Astrocyte (in vitro differentiated cells and primary cell): ENCODE measurements around the gene RAB3GAP2. TPM values are rescaled to one million over a fixed set of nuclear protein-coding genes. Genes with fewer than 3 reads are reported as not detected.

Experiments
- DNase-seq: peaks from one replicate; pipeline ENCODE4 v3.0.0-alpha.2; 2010; ENCODE audit warnings: low read depth
- FAIRE-seq: peaks from 2 replicates; lab custom pipeline; 2011; peaks lifted over from hg19 to GRCh38; lab: Jason Lieb, UNC
- H2AFZ ChIP-seq: 2 replicates; pipeline ENCODE4 v1.6.0; 2012; ENCODE audit warnings: low read depth, low read length, inconsistent platforms
- H3K27ac ChIP-seq: 2 replicates; pipeline ENCODE4 v1.5.1; 2011; ENCODE audit warnings: low read depth, low read length, inconsistent platforms
- H3K27me3 ChIP-seq: 2 replicates; pipeline ENCODE4 v1.6.0; 2011; ENCODE audit warnings: low read length, inconsistent platforms; ENCODE audit not compliant: insufficient read depth
- H3K36me3 ChIP-seq: 2 replicates; pipeline ENCODE4 v1.5.1; 2011; ENCODE audit warnings: low read length, inconsistent platforms; ENCODE audit not compliant: insufficient read depth
- H3K4me1 ChIP-seq: 2 replicates; pipeline ENCODE4 v1.5.1; 2011; ENCODE audit warnings: low read length, inconsistent platforms; ENCODE audit not compliant: insufficient read depth
- H3K4me2 ChIP-seq: 2 replicates; pipeline ENCODE4 v1.6.0; 2012; ENCODE audit warnings: low read length, inconsistent platforms
- H3K4me3 ChIP-seq: 2 replicates; pipeline ENCODE4 v1.5.1; 2011; ENCODE audit warnings: low read depth, mild to moderate bottlenecking, low read length, inconsistent platforms; ENCODE audit not compliant: insufficient read depth
- H3K79me2 ChIP-seq: 2 replicates; pipeline ENCODE4 v1.6.0; 2012; ENCODE audit warnings: mild to moderate bottlenecking, low read length, inconsistent platforms; ENCODE audit not compliant: insufficient read depth
- H3K9ac ChIP-seq: 2 replicates; pipeline ENCODE4 v1.6.0; 2012; ENCODE audit warnings: mild to moderate bottlenecking, low read length, inconsistent platforms
- H3K9me3 ChIP-seq: 2 replicates; pipeline ENCODE4 v1.5.1; 2012; ENCODE audit warnings: low read depth, mild to moderate bottlenecking, low read length, inconsistent platforms; ENCODE audit not compliant: insufficient read depth
- H4K20me1 ChIP-seq: 2 replicates; pipeline ENCODE4 v1.6.0; 2012; ENCODE audit warnings: low read length, inconsistent platforms; ENCODE audit not compliant: insufficient read depth
- H3K27ac Mint-ChIP-seq: one replicate; pipeline ENCODE4 v1.8.0; 2021; ENCODE audit warnings: mild to moderate bottlenecking, mixed read lengths; ENCODE audit not compliant: unreplicated experiment
- H3K27me3 Mint-ChIP-seq: one replicate; pipeline ENCODE4 v1.8.0; 2021; ENCODE audit warnings: low read depth, mixed read lengths; ENCODE audit not compliant: unreplicated experiment
- H3K36me3 Mint-ChIP-seq: one replicate; pipeline ENCODE4 v1.8.0; 2021; ENCODE audit warnings: low read depth, mixed read lengths; ENCODE audit not compliant: unreplicated experiment
- H3K4me1 Mint-ChIP-seq: one replicate; pipeline ENCODE4 v1.8.0; 2021; ENCODE audit warnings: low read depth, mixed read lengths; ENCODE audit not compliant: unreplicated experiment
- H3K4me3 Mint-ChIP-seq: one replicate; pipeline ENCODE4 v1.8.0; 2021; ENCODE audit warnings: mild to moderate bottlenecking, moderate library complexity, mixed read lengths; ENCODE audit not compliant: unreplicated experiment
- H3K9me3 Mint-ChIP-seq: one replicate; pipeline ENCODE4 v1.8.0; 2021; ENCODE audit warnings: mild to moderate bottlenecking, mixed read lengths; ENCODE audit not compliant: unreplicated experiment
- EZH2 ChIP-seq: IDR thresholded peaks from 2 replicates; pipeline ENCODE4 v1.6.1; 2012; ENCODE audit warnings: mild to moderate bottlenecking, low read length, inconsistent platforms; ENCODE audit not compliant: insufficient read depth
- total RNA-seq: library from RNA; stranded (reverse); gene quantifications from 2 replicates; pipeline ENCODE4 v1.2.1, GENCODE V29; 2021
- TF ChIP-seq, protein P1 (sequence below): IDR thresholded peaks from 2 replicates; pipeline ENCODE4 v1.5.1; 2011; ENCODE audit warnings: low read depth, mild to moderate bottlenecking, inconsistent platforms, low read length, moderate library complexity; ENCODE audit not compliant: insufficient read depth

RAB3GAP2 gene
- total RNA-seq, 1 donor from 2014 or later: 68.1 TPM

DNA sequence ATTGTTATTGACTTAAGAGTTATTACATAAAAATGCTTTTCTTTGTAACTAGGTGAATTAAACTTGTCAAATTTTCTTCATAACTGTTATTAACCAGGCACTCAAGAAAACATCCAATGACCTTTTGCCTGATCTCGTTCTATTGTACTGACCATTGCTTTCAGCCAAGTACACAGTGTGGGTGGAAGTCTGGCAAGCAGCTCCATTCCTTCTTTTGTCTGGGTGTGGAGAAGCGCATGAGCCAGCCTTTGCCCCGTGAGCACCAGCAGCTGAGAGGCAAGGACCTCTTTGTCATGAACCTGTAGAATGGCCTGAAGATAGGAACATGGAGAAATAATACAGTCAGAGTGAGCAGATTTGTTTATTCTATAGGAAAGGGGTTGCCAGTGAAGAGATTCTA is 120.8 kb downstream of the RAB3GAP2 start:
- Histone ChIP-seq H3K4me1 (no peaks in the 10 kb centered on the region), H3K9ac (no peak overlapping the region), H3K79me2 (no peaks in the 10 kb centered on the region), H3K4me3 (no peak overlapping the region), H3K36me3 (peaks cover 47% of the 10 kb centered on the region), H4K20me1 (no peaks in the 10 kb centered on the region), H3K27me3 (no peaks in the 10 kb centered on the region), H3K27ac (no peak overlapping the region), H3K9me3 (no peaks in the 10 kb centered on the region), H3K4me2 (no peak overlapping the region), H2AFZ (no peak overlapping the region)
- TF ChIP-seq, protein P1, sequence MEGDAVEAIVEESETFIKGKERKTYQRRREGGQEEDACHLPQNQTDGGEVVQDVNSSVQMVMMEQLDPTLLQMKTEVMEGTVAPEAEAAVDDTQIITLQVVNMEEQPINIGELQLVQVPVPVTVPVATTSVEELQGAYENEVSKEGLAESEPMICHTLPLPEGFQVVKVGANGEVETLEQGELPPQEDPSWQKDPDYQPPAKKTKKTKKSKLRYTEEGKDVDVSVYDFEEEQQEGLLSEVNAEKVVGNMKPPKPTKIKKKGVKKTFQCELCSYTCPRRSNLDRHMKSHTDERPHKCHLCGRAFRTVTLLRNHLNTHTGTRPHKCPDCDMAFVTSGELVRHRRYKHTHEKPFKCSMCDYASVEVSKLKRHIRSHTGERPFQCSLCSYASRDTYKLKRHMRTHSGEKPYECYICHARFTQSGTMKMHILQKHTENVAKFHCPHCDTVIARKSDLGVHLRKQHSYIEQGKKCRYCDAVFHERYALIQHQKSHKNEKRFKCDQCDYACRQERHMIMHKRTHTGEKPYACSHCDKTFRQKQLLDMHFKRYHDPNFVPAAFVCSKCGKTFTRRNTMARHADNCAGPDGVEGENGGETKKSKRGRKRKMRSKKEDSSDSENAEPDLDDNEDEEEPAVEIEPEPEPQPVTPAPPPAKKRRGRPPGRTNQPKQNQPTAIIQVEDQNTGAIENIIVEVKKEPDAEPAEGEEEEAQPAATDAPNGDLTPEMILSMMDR: no peak
- H3K4me3 Mint-ChIP-seq: no peak overlapping the region
- H3K27ac Mint-ChIP-seq: no peak overlapping the region
- H3K4me1 Mint-ChIP-seq: peaks cover 9% of the 10 kb centered on the region
- H3K9me3 Mint-ChIP-seq: no peaks in the 10 kb centered on the region
- H3K27me3 Mint-ChIP-seq: no peaks in the 10 kb centered on the region
- peaks cover 11% of the 10 kb centered on the region for H3K36me3 Mint-ChIP-seq
- FAIRE-seq (no peak), DNase-seq (peak; percentile 59)

DNA sequence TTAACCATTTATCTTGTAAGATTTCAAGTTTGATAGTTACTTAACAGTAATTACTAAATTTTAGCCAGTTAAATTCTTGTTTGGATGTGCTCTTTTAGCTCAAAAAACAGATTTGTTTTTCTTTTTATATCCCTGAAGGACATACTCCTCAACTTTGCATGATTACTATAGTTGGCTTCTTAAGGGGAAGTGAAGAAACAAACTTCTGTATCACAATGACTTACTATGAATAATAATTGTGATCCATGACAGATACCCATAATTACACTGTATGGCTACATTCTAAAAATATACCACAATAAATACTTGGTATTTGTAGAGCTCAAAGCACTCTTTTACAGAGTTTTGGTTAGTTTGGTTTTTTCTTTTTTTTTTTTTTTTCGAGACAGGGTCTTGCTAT is 122.5 kb downstream of the RAB3GAP2 start:
- Histone ChIP-seq H2AFZ (no peak overlapping the region), H3K27ac (no peak overlapping the region), H3K4me2 (no peak overlapping the region), H3K9ac (no peak overlapping the region), H3K36me3 (peaks cover 40% of the 10 kb centered on the region), H3K9me3 (no peaks in the 10 kb centered on the region), H3K4me1 (no peaks in the 10 kb centered on the region), H4K20me1 (no peaks in the 10 kb centered on the region), H3K79me2 (no peaks in the 10 kb centered on the region), H3K27me3 (no peaks in the 10 kb centered on the region), H3K4me3 (no peak overlapping the region)
- Mint-ChIP-seq H3K4me3 (no peak overlapping the region), H3K9me3 (no peaks in the 10 kb centered on the region), H3K4me1 (peaks cover 9% of the 10 kb centered on the region), H3K27ac (no peak overlapping the region), H3K27me3 (no peaks in the 10 kb centered on the region), H3K36me3 (peaks cover 5% of the 10 kb centered on the region)
- no peak for TF ChIP-seq EZH2
- TF ChIP-seq, protein P1: no peak
- no peak for DNase-seq
- FAIRE-seq: no peak

DNA sequence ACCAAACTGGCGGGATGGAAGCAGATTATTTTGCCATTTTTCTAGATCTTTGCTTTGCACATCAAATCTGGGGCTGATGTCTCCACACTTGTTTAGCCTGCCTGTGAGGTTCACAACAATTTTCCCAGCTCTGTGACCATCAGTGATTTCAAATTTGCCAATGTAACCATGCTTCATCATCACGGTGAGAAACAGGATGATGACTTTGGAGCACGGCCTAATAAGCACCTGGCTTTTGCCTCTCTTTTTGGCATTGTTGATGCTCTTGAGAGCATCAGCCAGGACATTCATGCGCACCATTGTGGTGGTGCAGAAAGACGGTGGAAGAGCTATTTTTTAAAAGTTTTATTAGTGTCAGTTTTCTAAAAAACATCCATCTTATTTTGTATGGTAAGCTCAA is 128.2 kb downstream of the RAB3GAP2 start:
- TF ChIP-seq, protein P1: no peak
- no peak for TF ChIP-seq EZH2
- Mint-ChIP-seq H3K36me3 (peaks cover 8% of the 10 kb centered on the region), H3K9me3 (no peaks in the 10 kb centered on the region), H3K27ac (no peak overlapping the region), H3K27me3 (no peaks in the 10 kb centered on the region), H3K4me1 (no peaks in the 10 kb centered on the region), H3K4me3 (no peak overlapping the region)
- H3K27me3 ChIP-seq: no peaks in the 10 kb centered on the region
- no peak overlapping the region for H3K4me2 ChIP-seq
- no peaks in the 10 kb centered on the region for H3K9me3 ChIP-seq
- H3K36me3 ChIP-seq: peaks cover 31% of the 10 kb centered on the region
- H3K4me1 ChIP-seq: no peaks in the 10 kb centered on the region
- H4K20me1 ChIP-seq: no peaks in the 10 kb centered on the region
- DNase-seq (no peak), FAIRE-seq (no peak)
- H3K4me3 ChIP-seq: no peak overlapping the region
- H2AFZ ChIP-seq: no peak overlapping the region
- H3K27ac ChIP-seq: no peak overlapping the region
- no peaks in the 10 kb centered on the region for H3K79me2 ChIP-seq
- H3K9ac ChIP-seq: no peak overlapping the region
